Measurements from ENCODE around the gene LRFN5.

DNA sequence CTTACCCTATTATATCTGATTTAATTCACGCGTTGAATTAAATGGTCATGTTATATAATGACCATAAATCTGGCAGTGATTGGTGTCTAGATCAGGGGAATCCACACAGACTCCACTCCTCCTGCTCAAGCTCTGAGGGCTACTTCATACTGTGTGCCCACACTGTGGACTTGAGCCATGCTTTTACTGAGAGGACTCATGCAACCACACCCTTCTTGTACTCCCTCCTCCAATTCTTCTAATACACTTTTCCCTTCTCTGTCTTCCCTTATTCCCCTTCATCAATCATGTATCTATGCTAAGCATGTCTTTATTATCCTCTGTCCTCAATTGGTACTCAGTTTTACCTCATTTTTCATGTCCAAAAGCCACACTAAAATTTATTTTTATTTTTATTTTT is 37.7 kb upstream of the LRFN5 start:
- TF ChIP-seq, protein P1, sequence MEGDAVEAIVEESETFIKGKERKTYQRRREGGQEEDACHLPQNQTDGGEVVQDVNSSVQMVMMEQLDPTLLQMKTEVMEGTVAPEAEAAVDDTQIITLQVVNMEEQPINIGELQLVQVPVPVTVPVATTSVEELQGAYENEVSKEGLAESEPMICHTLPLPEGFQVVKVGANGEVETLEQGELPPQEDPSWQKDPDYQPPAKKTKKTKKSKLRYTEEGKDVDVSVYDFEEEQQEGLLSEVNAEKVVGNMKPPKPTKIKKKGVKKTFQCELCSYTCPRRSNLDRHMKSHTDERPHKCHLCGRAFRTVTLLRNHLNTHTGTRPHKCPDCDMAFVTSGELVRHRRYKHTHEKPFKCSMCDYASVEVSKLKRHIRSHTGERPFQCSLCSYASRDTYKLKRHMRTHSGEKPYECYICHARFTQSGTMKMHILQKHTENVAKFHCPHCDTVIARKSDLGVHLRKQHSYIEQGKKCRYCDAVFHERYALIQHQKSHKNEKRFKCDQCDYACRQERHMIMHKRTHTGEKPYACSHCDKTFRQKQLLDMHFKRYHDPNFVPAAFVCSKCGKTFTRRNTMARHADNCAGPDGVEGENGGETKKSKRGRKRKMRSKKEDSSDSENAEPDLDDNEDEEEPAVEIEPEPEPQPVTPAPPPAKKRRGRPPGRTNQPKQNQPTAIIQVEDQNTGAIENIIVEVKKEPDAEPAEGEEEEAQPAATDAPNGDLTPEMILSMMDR (conservative IDR thresholded peaks at IDR 0.05; ENCODE audit: low read length) = no peak
- no peak for TF ChIP-seq EZH2phosphoT487 (IDR thresholded peaks at IDR 0.05; ENCODE audit: borderline replicate concordance)

Data from Loucy (cell line).